ENCODE data around the gene EPB41L5.

GRCh38 chr2:120001471-120001870, 11.4 kb upstream of the EPB41L5 start:
- TF ChIP-seq CTCF (IDR thresholded peaks at IDR 0.05) (no peak), ZFX (IDR thresholded peaks at IDR 0.05; ENCODE audit: borderline replicate concordance) (no peak)

Measured in 22Rv1 (cell line).